GM18867 (cell line): Measurements from ENCODE around the gene CHRDL2.

Experiments used
- ATAC-seq: cut with Tn5 transposase; IDR thresholded peaks from one replicate; pipeline ENCODE4 v1.9.1; 2021; ENCODE audit warnings: mild to moderate bottlenecking, moderate library complexity; ENCODE audit not compliant: unreplicated experiment

Gene CHRDL2

GRCh38 chr11:74686792-74687191 lies 44.4 kb downstream of the CHRDL2 start:
- ATAC-seq: no peak

- ATAC-seq: no peak
Measured at GRCh38 chr11:74685905-74686304, 45.3 kb downstream of the CHRDL2 start.

- no peak for ATAC-seq
Measured at GRCh38 chr11:74685338-74685737, 45.9 kb downstream of the CHRDL2 start.

- ATAC-seq: no peak
Measured at GRCh38 chr11:74684661-74685060, 46.6 kb downstream of the CHRDL2 start.

GRCh38 chr11:74683941-74684481 lies 47.2 kb downstream of the CHRDL2 start:
- ATAC-seq: no peak

GRCh38 chr11:74683279-74683871 lies 47.9 kb downstream of the CHRDL2 start:
- ATAC-seq: no peak

- ATAC-seq: no peak
Measured at GRCh38 chr11:74682731-74683278, 48.4 kb downstream of the CHRDL2 start.

- no peak for ATAC-seq
Measured at GRCh38 chr11:74681686-74682651, 49.3 kb downstream of the CHRDL2 start.

GRCh38 chr11:74680703-74681531 lies 50.3 kb downstream of the CHRDL2 start:
- no peak for ATAC-seq

GRCh38 chr11:74680035-74680671 lies 51.1 kb downstream of the CHRDL2 start:
- no peak for ATAC-seq

- ATAC-seq: no peak
Measured at GRCh38 chr11:74679513-74679865, 51.7 kb downstream of the CHRDL2 start.

GRCh38 chr11:74678591-74679512 lies 52.4 kb downstream of the CHRDL2 start:
- ATAC-seq: no peak

GRCh38 chr11:74678041-74678440 lies 53.2 kb downstream of the CHRDL2 start:
- ATAC-seq: no peak

- no peak for ATAC-seq
Measured at GRCh38 chr11:74677131-74677530, 54.1 kb downstream of the CHRDL2 start.

- ATAC-seq: no peak
Measured at GRCh38 chr11:74676596-74676995, 54.6 kb downstream of the CHRDL2 start.

GRCh38 chr11:74675761-74676160 lies 55.5 kb downstream of the CHRDL2 start:
- no peak for ATAC-seq

- ATAC-seq: no peak
Measured at GRCh38 chr11:74673693-74674360, 57.4 kb downstream of the CHRDL2 start.

GRCh38 chr11:74672956-74673692 lies 58.1 kb downstream of the CHRDL2 start:
- no peak for ATAC-seq
